ENCODE measurements around the gene HEG1. TPM values are rescaled to one million over a fixed set of nuclear protein-coding genes. Genes with fewer than 3 reads are reported as not detected.

Gene HEG1
- total and polyA plus RNA-seq, 2 donors = 3.7 to 4.7 TPM

DNA sequence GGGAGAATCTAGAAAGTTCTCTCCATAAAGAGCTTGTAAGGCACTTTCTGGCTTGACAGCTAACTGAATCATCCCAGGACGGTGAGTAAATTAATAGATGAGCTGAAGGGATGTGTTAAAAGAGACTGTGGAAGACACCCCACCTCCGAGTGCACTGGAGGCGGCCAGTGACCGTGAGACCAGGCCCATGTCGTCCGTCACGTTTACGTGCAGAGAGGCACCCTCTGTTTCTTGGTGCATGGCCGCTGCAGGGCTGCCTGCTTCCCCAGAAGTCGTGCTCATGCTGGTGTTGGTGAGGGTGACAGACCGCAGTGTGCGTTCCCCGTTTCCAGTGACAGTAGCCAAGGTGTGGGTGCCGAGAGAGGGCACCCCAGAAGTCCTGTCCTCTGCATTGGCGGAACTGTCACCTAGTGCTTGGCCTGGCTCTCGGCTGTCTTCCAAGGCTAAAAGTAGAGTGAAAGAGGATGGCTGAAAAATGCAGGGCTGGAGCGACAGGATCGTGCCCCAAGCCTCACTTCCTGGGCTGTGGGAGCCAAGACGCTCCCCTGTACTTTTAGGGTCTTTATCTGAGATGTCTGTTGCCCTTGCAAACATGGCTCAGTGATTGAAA is 41.1 kb downstream of the HEG1 start:
- Histone ChIP-seq H3K36me3 (ENCODE audit: control insufficient read depth in 2 of 2, insufficient read depth in 2 of 2, low read length in 1 of 2) (peaks cover 18 to 33% of the 10 kb centered on the region in 2 donors), H3K4me3 (ENCODE audit: low read length in 2 of 2) (no peak overlapping the region), H3K9me3 (ENCODE audit: control insufficient read depth in 2 of 2, insufficient read depth in 1 of 2, low read length in 1 of 2) (no peaks in the 10 kb centered on the region), H3K27ac (ENCODE audit: low read depth in 1 of 2, low read length in 1 of 2) (no peak overlapping the region), H3K27me3 (ENCODE audit: control insufficient read depth in 2 of 2, insufficient read depth in 1 of 2, low read length in 1 of 2) (no peaks in the 10 kb centered on the region), H3K4me1 (ENCODE audit: control insufficient read depth in 2 of 2, insufficient read depth in 2 of 2, low read length in 2 of 2) (peaks cover 30 to 35% of the 10 kb centered on the region in 2 donors)
- 92% methylated on average over 19 of the region's 19 CpGs for WGBS
- DNase-seq (ENCODE audit: low read depth in 6 of 9, low spot score in 9 of 9) = no peak

DNA sequence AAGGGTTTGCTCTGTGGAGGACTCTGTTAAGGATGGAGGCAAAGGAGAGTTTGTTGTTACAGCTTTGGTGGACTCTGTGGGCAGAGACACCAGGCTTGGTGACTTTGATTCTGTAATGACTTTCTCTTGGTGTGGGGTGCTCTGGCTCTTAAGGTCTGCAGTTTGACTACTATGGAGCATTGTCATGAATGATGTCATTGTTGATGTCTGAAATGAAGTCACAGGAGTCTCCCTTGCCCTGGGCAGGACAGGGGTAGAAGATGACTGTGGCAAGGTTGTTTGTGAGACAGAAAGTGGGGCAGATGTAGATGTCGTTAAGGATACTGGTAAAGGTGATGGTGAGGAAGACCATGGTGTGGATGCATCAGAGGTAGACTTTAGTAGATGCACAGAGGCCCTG is 42.7 kb downstream of the HEG1 start:
- Histone ChIP-seq H3K9me3 (ENCODE audit: control insufficient read depth in 2 of 2, insufficient read depth in 1 of 2, low read length in 1 of 2) (no peaks in the 10 kb centered on the region), H3K4me3 (ENCODE audit: low read length in 2 of 2) (no peak overlapping the region), H3K27me3 (ENCODE audit: control insufficient read depth in 2 of 2, insufficient read depth in 1 of 2, low read length in 1 of 2) (no peaks in the 10 kb centered on the region), H3K27ac (ENCODE audit: low read depth in 1 of 2, low read length in 1 of 2) (no peak overlapping the region), H3K36me3 (ENCODE audit: control insufficient read depth in 2 of 2, insufficient read depth in 2 of 2, low read length in 1 of 2) (peaks cover 16 to 33% of the 10 kb centered on the region in 2 donors), H3K4me1 (ENCODE audit: control insufficient read depth in 2 of 2, insufficient read depth in 2 of 2, low read length in 2 of 2) (peaks cover 20 to 26% of the 10 kb centered on the region in 2 donors)
- 97% methylated on average over 1 of the region's 1 CpG for WGBS
- DNase-seq (ENCODE audit: low read depth in 6 of 9, low spot score in 9 of 9) = no peak

DNA sequence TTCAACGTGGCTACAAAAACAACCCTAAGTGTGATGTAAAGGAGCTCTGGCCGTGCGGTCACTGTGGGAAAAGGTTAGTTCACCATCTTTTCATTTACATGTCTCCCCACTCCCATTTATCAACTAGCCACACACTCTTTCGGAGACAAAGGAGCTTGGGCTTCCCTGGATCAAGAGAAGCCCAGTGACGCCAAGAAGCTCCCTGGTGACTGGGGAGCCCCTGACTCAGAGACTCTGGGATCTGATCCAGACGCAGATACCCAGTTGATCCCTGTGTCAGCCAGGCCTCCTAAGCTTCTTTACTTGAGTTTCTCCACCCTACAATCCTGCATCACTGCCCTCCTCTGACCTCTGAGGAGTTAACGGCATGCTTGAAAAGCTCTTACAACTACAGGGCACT is 43.9 kb downstream of the HEG1 start:
- 95% methylated on average over 7 of the region's 7 CpGs for WGBS
- Histone ChIP-seq H3K9me3 (ENCODE audit: control insufficient read depth in 2 of 2, insufficient read depth in 1 of 2, low read length in 1 of 2) (no peaks in the 10 kb centered on the region), H3K27me3 (ENCODE audit: control insufficient read depth in 2 of 2, insufficient read depth in 1 of 2, low read length in 1 of 2) (no peaks in the 10 kb centered on the region), H3K27ac (ENCODE audit: low read depth in 1 of 2, low read length in 1 of 2) (no peak overlapping the region), H3K36me3 (ENCODE audit: control insufficient read depth in 2 of 2, insufficient read depth in 2 of 2, low read length in 1 of 2) (peaks cover 16 to 33% of the 10 kb centered on the region in 2 donors), H3K4me1 (ENCODE audit: control insufficient read depth in 2 of 2, insufficient read depth in 2 of 2, low read length in 2 of 2) (peaks cover 20 to 26% of the 10 kb centered on the region in 2 donors), H3K4me3 (ENCODE audit: low read length in 2 of 2) (no peak overlapping the region)
- DNase-seq (ENCODE audit: low read depth in 6 of 9, low spot score in 9 of 9) = no peak

DNA sequence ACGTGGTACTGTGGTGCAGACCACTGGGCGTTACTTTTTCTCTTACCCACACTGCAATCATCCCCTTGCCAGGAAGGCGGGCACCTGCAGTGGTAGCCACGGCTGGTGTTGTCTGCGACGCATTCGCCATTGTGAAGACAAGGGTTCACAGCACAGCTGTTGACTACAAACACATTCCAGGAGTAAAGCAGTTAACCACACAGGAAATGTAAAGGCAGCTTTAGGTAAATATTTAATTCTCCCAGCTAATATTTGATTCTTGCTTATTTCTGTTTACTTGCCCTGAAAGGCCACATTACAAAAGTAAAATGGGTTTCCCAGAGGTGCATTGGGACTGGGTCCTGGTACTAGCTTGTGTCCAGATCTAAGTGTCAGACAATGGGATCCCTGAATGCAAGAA is 45.4 kb downstream of the HEG1 start:
- Histone ChIP-seq H3K27me3 (ENCODE audit: control insufficient read depth in 2 of 2, insufficient read depth in 1 of 2, low read length in 1 of 2) (no peaks in the 10 kb centered on the region), H3K9me3 (ENCODE audit: control insufficient read depth in 2 of 2, insufficient read depth in 1 of 2, low read length in 1 of 2) (no peaks in the 10 kb centered on the region), H3K4me3 (ENCODE audit: low read length in 2 of 2) (no peak overlapping the region), H3K27ac (ENCODE audit: low read depth in 1 of 2, low read length in 1 of 2) (peak overlapping the region; percentile 8 to 82), H3K36me3 (ENCODE audit: control insufficient read depth in 2 of 2, insufficient read depth in 2 of 2, low read length in 1 of 2) (peaks cover 16 to 33% of the 10 kb centered on the region in 2 donors), H3K4me1 (ENCODE audit: control insufficient read depth in 2 of 2, insufficient read depth in 2 of 2, low read length in 2 of 2) (peaks cover 31 to 40% of the 10 kb centered on the region in 2 donors)
- WGBS = 8% methylated on average over 7 of the region's 7 CpGs
- peak in 5 of 9 donors; percentile 60 to 83 (median 62) for DNase-seq (ENCODE audit: low read depth in 6 of 9, low spot score in 9 of 9)

DNA sequence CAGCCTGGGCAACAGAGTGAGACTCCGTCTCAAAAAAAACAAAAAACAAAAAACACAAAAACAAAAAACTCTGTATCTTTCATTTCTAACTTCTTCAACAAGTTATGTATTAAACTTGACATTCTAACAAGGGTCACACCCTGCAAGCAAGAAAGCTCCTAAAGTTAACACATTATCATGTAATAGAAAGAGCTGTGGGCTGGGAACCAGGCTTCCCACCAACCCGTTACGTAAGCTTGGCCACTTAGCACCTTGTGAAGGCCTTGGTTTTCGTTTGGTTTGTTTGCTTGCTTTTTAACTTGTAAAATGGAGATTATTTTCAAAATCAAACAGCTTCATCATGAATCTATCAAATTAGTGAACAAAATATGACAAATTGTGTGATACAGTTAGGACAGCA is 47.0 kb downstream of the HEG1 start:
- H3K4me3 ChIP-seq (ENCODE audit: low read length in 2 of 2) = no peak overlapping the region
- peaks cover 16 to 26% of the 10 kb centered on the region in 2 donors for H3K36me3 ChIP-seq (ENCODE audit: control insufficient read depth in 2 of 2, insufficient read depth in 2 of 2, low read length in 1 of 2)
- H3K4me1 ChIP-seq (ENCODE audit: control insufficient read depth in 2 of 2, insufficient read depth in 2 of 2, low read length in 2 of 2) = peaks cover 33 to 44% of the 10 kb centered on the region in 2 donors
- WGBS = 97% methylated on average over 4 of the region's 4 CpGs
- no peaks in the 10 kb centered on the region for H3K27me3 ChIP-seq (ENCODE audit: control insufficient read depth in 2 of 2, insufficient read depth in 1 of 2, low read length in 1 of 2)
- H3K27ac ChIP-seq (ENCODE audit: low read depth in 1 of 2, low read length in 1 of 2) = no peak overlapping the region
- no peak for DNase-seq (ENCODE audit: low read depth in 6 of 9, low spot score in 9 of 9)
- H3K9me3 ChIP-seq (ENCODE audit: control insufficient read depth in 2 of 2, insufficient read depth in 1 of 2, low read length in 1 of 2) = no peaks in the 10 kb centered on the region

DNA sequence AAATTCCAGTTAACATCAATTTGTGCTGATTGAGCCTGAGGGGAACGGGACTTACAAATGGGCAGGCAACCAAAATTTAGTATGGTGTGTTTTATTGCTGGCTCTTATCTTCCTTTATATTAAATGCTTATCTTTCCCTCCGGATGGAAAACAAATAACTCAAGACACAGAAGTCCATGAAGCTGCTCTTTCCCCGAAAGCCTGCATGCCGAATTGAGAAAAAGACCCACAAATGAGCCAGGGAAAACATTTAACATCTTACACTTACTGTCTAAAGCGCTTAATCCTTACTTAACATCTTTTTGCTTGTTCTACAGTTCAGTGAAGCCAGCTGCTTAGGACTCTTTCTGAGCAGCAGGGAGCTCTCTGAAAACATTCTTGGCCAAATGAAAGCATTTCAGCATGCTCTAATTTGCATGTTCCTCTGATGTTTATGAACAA is 49.5 kb downstream of the HEG1 start:
- Histone ChIP-seq H3K4me1 (ENCODE audit: control insufficient read depth in 2 of 2, insufficient read depth in 2 of 2, low read length in 2 of 2) (peaks cover 47 to 58% of the 10 kb centered on the region in 2 donors), H3K27ac (ENCODE audit: low read depth in 1 of 2, low read length in 1 of 2) (peak overlapping the region; percentile 20 to 68), H3K27me3 (ENCODE audit: control insufficient read depth in 2 of 2, insufficient read depth in 1 of 2, low read length in 1 of 2) (no peaks in the 10 kb centered on the region), H3K36me3 (ENCODE audit: control insufficient read depth in 2 of 2, insufficient read depth in 2 of 2, low read length in 1 of 2) (peaks cover 6 to 8% of the 10 kb centered on the region in 2 donors), H3K4me3 (ENCODE audit: low read length in 2 of 2) (no peak overlapping the region), H3K9me3 (ENCODE audit: control insufficient read depth in 2 of 2, insufficient read depth in 1 of 2, low read length in 1 of 2) (no peaks in the 10 kb centered on the region)
- peak in 3 of 9 donors; percentile 35 to 70 (median 41) for DNase-seq (ENCODE audit: low read depth in 6 of 9, low spot score in 9 of 9)
- WGBS = 85% methylated on average over 5 of the region's 5 CpGs

DNA sequence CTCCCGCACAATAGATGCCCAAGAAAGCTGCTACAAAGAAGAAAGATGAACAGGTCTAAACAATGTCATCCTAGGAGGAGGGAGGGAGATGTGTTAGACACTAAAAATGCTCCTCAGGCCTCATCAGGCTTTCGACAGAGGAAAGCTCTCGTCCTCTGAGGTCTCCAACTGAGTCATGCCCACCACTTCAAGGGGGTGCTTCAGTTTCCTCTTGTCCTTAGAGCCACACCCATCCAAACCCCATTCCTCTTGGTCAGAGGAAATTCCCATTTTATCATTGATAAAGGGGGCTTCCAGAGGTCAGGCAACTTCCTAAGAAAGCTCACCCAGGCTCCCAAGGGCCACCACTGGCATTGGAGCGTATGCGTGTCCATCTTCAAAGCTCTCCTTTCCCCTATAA is 50.1 kb downstream of the HEG1 start:
- no peak for DNase-seq (ENCODE audit: low read depth in 6 of 9, low spot score in 9 of 9)
- Histone ChIP-seq H3K4me3 (ENCODE audit: low read length in 2 of 2) (no peak overlapping the region), H3K9me3 (ENCODE audit: control insufficient read depth in 2 of 2, insufficient read depth in 1 of 2, low read length in 1 of 2) (no peaks in the 10 kb centered on the region), H3K27me3 (ENCODE audit: control insufficient read depth in 2 of 2, insufficient read depth in 1 of 2, low read length in 1 of 2) (no peaks in the 10 kb centered on the region), H3K36me3 (ENCODE audit: control insufficient read depth in 2 of 2, insufficient read depth in 2 of 2, low read length in 1 of 2) (peaks cover 6 to 8% of the 10 kb centered on the region in 2 donors), H3K27ac (ENCODE audit: low read depth in 1 of 2, low read length in 1 of 2) (peak overlapping the region in 1 of 2 donors; percentile 68), H3K4me1 (ENCODE audit: control insufficient read depth in 2 of 2, insufficient read depth in 2 of 2, low read length in 2 of 2) (peaks cover 44 to 57% of the 10 kb centered on the region in 2 donors)
- 96% methylated on average over 5 of the region's 5 CpGs for WGBS

DNA sequence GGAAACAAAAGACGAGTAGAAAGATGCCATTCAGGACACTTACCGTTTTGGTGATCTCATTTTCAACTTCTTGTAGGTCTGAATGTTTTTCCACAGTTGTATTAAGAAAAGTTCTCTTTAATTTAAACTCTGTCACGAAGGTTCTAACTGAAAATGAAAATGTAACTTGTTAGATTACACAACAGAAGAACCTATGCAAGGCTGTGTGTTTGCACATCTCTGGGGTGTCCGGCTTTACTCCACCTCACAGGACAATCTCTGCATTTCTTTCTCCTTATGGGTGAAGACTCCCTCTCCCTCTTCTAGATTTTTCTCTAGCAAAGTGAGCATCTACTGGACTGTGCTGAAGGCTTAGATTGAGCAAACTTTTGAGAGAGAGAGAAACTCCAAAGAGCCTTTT is 50.6 kb downstream of the HEG1 start:
- Histone ChIP-seq H3K27ac (ENCODE audit: low read depth in 1 of 2, low read length in 1 of 2) (no peak overlapping the region), H3K4me3 (ENCODE audit: low read length in 2 of 2) (no peak overlapping the region), H3K4me1 (ENCODE audit: control insufficient read depth in 2 of 2, insufficient read depth in 2 of 2, low read length in 2 of 2) (peaks cover 39 to 55% of the 10 kb centered on the region in 2 donors), H3K9me3 (ENCODE audit: control insufficient read depth in 2 of 2, insufficient read depth in 1 of 2, low read length in 1 of 2) (no peaks in the 10 kb centered on the region), H3K36me3 (ENCODE audit: control insufficient read depth in 2 of 2, insufficient read depth in 2 of 2, low read length in 1 of 2) (peaks cover 5 to 8% of the 10 kb centered on the region in 2 donors), H3K27me3 (ENCODE audit: control insufficient read depth in 2 of 2, insufficient read depth in 1 of 2, low read length in 1 of 2) (no peaks in the 10 kb centered on the region)
- WGBS = 95% methylated on average over 4 of the region's 4 CpGs
- DNase-seq (ENCODE audit: low read depth in 6 of 9, low spot score in 9 of 9) = no peak

DNA sequence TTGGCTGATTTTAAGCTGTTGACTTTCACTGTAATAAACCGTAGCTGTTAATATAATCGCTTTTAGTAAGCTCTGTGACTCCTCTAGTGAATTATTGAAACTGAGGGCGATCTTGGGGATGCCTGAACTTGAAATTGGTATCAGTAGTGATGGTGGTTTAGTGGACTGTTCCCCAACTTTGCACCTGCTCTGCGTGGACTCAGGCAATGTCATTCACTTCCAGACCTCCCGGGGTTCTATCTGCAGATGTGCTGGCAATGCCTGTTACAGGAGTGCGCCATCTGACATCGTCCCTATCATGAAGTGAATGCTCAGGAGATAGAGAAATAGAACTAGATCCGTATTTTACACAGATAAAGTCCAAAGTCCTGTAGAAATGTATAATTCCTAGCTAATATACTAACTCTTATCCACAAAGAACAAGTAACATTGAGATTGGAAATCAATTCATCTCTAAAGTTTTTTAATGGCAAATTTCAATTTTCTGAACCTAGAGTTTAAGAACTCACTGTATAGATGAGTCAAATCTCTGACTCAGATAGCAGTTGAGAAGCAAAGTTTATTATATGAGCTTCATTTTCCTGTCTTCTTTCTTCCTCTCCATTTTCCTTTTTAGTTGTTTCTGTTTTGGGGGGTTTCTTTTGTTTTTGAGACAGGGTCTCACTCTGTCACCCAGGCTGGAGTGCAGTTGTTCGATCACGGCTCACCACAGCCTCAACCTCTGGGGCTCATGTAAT is 51.8 kb downstream of the HEG1 start:
- Histone ChIP-seq H3K27me3 (ENCODE audit: control insufficient read depth in 2 of 2, insufficient read depth in 1 of 2, low read length in 1 of 2) (no peaks in the 10 kb centered on the region), H3K4me1 (ENCODE audit: control insufficient read depth in 2 of 2, insufficient read depth in 2 of 2, low read length in 2 of 2) (peaks cover 32 to 47% of the 10 kb centered on the region in 2 donors), H3K9me3 (ENCODE audit: control insufficient read depth in 2 of 2, insufficient read depth in 1 of 2, low read length in 1 of 2) (no peaks in the 10 kb centered on the region), H3K27ac (ENCODE audit: low read depth in 1 of 2, low read length in 1 of 2) (no peak overlapping the region), H3K36me3 (ENCODE audit: control insufficient read depth in 2 of 2, insufficient read depth in 2 of 2, low read length in 1 of 2) (peaks cover 2 to 8% of the 10 kb centered on the region in 2 donors), H3K4me3 (ENCODE audit: low read length in 2 of 2) (no peak overlapping the region)
- DNase-seq (ENCODE audit: low read depth in 6 of 9, low spot score in 9 of 9) = no peak
- WGBS = 97% methylated on average over 10 of the region's 10 CpGs

Data from thymus (tissue), 11 donors.